ENCODE measurements around the gene RCOR1.

RCOR1 gene

DNA sequence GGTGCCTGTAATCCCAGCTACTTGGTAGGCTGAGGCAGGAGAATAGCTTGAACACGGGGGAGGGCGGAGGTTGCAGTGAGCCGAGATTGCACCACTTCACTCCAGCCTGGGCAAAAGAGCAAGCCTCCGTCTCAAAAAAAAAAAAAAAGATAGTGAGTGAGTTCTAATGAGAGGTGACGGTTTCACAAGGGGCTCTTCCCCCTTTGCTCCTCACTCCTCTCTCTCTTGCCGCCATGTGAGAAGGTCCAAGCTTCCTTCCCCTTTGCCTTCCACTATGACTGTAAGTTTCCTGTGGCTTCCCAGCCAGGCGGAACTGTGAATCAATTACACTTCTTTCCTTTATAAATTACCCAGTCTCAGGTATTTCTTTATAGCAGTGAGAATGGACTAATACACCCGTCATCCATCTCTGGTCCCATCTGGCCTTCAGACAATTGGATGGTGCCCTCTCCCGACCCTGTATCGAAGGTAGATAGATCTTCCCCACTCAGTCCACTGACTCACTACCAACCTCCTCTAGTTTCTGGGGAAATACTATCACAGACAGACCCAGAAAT lies 27.0 kb upstream of the RCOR1 start:
- Histone ChIP-seq H3K9me2 (ENCODE audit: low read depth, low read length) (no peaks in the 10 kb centered on the region), H3K27me3 (ENCODE audit: insufficient read depth, low read length) (no peaks in the 10 kb centered on the region), H3K4me1 (ENCODE audit: insufficient read depth, low read length, severe bottlenecking) (peaks cover 34% of the 10 kb centered on the region), H4K20me1 (ENCODE audit: insufficient read depth, low read length) (no peaks in the 10 kb centered on the region), H2AFZ (ENCODE audit: low read length) (no peak overlapping the region), H3K9ac (ENCODE audit: low read length) (no peak overlapping the region), H3K4me3 (ENCODE audit: low read depth, low read length, poor library complexity, severe bottlenecking) (no peak overlapping the region), H3K4me2 (ENCODE audit: low read length) (peak overlapping the region; percentile 16; the same call in 1 of the 2 replicates), H3K9me3 (ENCODE audit: low read length) (no peaks in the 10 kb centered on the region), H3K36me3 (ENCODE audit: insufficient read depth, low read length) (no peaks in the 10 kb centered on the region), H3F3A (ENCODE audit: insufficient read depth, low read length) (no peaks in the 10 kb centered on the region), H3K27ac (ENCODE audit: low read depth, low read length, poor library complexity, severe bottlenecking) (peak overlapping the region; percentile 54), H3K79me2 (ENCODE audit: insufficient read depth, low read length) (no peaks in the 10 kb centered on the region)
- TF ChIP-seq, protein P1, sequence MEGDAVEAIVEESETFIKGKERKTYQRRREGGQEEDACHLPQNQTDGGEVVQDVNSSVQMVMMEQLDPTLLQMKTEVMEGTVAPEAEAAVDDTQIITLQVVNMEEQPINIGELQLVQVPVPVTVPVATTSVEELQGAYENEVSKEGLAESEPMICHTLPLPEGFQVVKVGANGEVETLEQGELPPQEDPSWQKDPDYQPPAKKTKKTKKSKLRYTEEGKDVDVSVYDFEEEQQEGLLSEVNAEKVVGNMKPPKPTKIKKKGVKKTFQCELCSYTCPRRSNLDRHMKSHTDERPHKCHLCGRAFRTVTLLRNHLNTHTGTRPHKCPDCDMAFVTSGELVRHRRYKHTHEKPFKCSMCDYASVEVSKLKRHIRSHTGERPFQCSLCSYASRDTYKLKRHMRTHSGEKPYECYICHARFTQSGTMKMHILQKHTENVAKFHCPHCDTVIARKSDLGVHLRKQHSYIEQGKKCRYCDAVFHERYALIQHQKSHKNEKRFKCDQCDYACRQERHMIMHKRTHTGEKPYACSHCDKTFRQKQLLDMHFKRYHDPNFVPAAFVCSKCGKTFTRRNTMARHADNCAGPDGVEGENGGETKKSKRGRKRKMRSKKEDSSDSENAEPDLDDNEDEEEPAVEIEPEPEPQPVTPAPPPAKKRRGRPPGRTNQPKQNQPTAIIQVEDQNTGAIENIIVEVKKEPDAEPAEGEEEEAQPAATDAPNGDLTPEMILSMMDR (IDR thresholded peaks at IDR 0.05; ENCODE audit: low read length): no peak
- TF ChIP-seq EZH2 (IDR thresholded peaks at IDR 0.05; ENCODE audit: borderline replicate concordance, low read length): no peak

DNA sequence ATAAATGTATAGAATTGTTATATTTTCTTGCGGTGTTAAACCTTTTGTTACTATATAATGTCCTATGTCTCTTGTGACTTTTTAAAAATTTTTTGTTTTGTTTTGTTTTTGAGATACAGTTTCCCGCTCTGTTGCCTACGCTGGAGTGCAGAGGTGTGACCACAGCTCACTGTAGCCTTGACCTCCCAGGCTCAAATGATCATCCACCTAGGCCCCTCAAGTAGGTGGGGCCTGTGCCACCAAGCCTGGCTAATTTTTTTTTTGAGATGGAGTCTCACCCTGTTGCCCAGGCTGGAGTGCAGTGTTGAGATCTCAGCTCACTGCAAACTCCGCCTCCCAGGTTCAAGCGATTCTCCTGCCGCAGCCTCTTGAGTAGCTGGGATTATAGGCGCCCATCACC lies 26.5 kb upstream of the RCOR1 start:
- Histone ChIP-seq H3K79me2 (ENCODE audit: insufficient read depth, low read length) (no peaks in the 10 kb centered on the region), H3K9ac (ENCODE audit: low read length) (no peak overlapping the region), H3K36me3 (ENCODE audit: insufficient read depth, low read length) (no peaks in the 10 kb centered on the region), H3F3A (ENCODE audit: insufficient read depth, low read length) (no peaks in the 10 kb centered on the region), H4K20me1 (ENCODE audit: insufficient read depth, low read length) (no peaks in the 10 kb centered on the region), H2AFZ (ENCODE audit: low read length) (no peak overlapping the region), H3K27me3 (ENCODE audit: insufficient read depth, low read length) (no peaks in the 10 kb centered on the region), H3K9me3 (ENCODE audit: low read length) (no peaks in the 10 kb centered on the region), H3K4me3 (ENCODE audit: low read depth, low read length, poor library complexity, severe bottlenecking) (no peak overlapping the region), H3K4me2 (ENCODE audit: low read length) (no peak overlapping the region), H3K27ac (ENCODE audit: low read depth, low read length, poor library complexity, severe bottlenecking) (peak overlapping the region; percentile 54), H3K4me1 (ENCODE audit: insufficient read depth, low read length, severe bottlenecking) (peaks cover 28% of the 10 kb centered on the region), H3K9me2 (ENCODE audit: low read depth, low read length) (no peaks in the 10 kb centered on the region)
- TF ChIP-seq, protein P1 (IDR thresholded peaks at IDR 0.05; ENCODE audit: low read length): no peak
- no peak for TF ChIP-seq EZH2 (IDR thresholded peaks at IDR 0.05; ENCODE audit: borderline replicate concordance, low read length)

DNA sequence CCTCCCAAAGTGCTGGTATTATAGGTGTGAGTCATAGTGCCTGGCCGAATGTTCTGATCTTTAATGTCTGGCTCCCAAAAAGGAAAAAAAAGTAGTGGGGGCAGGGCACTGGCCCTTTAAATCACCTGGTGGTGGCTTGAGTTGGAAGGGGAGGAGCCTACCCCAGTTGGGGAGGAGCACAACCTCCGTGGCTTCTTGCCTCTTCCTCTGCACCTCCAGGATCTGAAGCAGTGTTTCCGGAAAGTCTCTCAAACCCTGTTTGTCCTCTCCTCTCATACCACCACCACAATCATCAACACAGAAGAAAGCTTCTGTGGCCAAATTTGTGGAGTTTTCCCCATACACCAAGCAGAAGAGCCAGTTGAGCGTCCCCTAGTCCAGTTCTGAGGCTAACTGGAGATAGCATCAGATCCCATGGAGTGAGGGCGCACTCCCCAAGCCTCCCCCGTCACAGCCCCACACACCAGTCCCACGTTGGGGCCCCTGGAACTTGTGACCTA lies 24.3 kb upstream of the RCOR1 start:
- Histone ChIP-seq H3K27ac (ENCODE audit: low read depth, low read length, poor library complexity, severe bottlenecking) (peak overlapping the region; percentile 51), H3K36me3 (ENCODE audit: insufficient read depth, low read length) (no peaks in the 10 kb centered on the region), H3K4me3 (ENCODE audit: low read depth, low read length, poor library complexity, severe bottlenecking) (peak overlapping the region; percentile 36), H3K4me1 (ENCODE audit: insufficient read depth, low read length, severe bottlenecking) (peaks cover 30% of the 10 kb centered on the region), H3K79me2 (ENCODE audit: insufficient read depth, low read length) (no peaks in the 10 kb centered on the region), H3K9me3 (ENCODE audit: low read length) (no peaks in the 10 kb centered on the region), H3K9me2 (ENCODE audit: low read depth, low read length) (no peaks in the 10 kb centered on the region), H3F3A (ENCODE audit: insufficient read depth, low read length) (no peaks in the 10 kb centered on the region), H3K9ac (ENCODE audit: low read length) (peak overlapping the region; percentile 37; the same call in 1 of the 2 replicates), H4K20me1 (ENCODE audit: insufficient read depth, low read length) (no peaks in the 10 kb centered on the region), H3K27me3 (ENCODE audit: insufficient read depth, low read length) (no peaks in the 10 kb centered on the region), H3K4me2 (ENCODE audit: low read length) (peak overlapping the region; percentile 62), H2AFZ (ENCODE audit: low read length) (no peak overlapping the region)
- TF ChIP-seq, protein P1 (IDR thresholded peaks at IDR 0.05; ENCODE audit: low read length): no peak
- no peak for TF ChIP-seq EZH2 (IDR thresholded peaks at IDR 0.05; ENCODE audit: borderline replicate concordance, low read length)

Measured in OCI-LY1 (cell line).